RKO (cell line): Measurements from ENCODE around the gene KAZN.

Source experiments
- DNase-seq: peaks from one replicate; pipeline ENCODE4 v3.0.0-alpha.2; 2016; ENCODE audit warnings: low spot score

Gene KAZN

DNA sequence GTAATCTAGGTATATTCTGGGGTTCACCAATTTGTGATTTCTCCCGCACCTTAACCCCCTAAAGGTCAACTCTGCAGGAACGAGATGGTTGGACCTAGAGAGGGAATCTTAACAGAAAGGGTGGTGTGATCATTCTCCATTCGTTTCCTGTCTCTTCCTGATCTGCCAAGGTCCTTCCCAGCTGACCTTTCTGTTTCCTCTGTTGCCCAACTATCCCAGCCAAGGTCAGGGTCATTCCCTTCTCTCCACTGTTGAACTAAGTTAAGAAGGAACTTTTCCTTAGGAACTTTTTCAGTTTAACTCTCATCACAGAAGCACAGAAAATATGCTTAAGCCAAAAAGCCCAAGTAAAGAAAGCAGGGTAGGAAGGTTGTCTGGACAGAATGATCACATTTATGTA lies 49.3 kb downstream of the KAZN start:
- DNase-seq = no peak

DNA sequence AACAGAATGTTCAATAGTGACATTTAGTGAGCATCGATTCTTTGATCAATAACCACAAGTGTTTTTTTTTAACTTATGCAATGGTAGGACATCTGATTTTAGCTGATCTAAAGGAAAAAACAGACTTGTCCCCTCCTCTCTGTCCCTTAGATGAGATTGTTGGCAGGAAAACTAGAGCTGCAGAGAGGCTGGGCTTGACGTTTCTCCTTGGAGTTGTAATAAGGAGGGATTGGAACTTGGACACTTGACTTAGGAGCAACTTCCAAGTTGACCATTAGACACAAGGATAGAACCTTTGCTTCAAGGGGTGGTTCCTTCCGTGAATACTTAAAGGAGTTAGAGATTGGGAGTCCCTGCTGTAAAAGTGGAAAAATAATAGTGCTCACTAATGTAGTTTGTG lies 49.9 kb downstream of the KAZN start:
- no peak for DNase-seq

DNA sequence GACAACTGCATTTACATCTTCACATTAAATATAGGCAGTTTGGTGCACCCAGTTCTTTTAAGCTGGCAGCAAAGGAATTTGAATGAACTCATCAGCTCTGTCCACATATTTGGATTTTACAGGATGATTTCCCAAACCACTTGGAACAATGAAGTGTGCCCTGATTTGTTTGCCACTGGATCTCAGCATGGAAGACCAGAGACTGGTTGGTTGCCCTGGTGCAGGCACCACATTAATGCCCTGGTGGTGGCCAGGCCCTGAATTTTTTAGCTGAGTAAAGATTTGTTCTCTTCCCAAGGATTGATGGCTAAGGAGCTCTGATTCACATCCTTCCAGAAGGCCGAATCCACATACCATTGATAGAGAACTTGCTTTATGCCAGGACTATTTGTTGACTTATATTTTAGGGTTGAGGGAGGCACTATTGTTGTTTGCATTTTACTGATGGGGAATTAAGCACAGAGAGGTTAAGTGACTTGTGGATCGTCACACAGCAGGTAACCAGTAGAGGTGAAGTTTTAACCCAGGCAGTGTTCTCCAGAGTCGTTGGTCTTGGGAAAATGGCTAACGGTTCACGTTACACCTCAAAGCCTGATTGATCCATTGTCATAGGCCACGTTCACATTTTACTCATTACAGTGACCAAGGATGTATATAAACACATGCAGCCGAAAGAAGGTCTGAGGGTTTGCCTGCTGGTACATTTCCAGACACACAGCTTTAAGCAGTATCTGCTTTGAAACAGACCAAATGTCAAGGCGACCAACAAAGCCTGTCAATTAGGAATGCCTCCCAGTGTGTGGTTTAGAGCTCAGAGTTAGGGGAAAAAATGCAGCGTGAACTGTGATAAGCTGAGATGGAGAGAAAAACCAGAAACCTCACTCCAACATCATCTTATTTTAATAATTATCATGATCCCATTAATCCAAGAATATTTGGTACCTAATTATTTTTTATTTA lies 50.7 kb downstream of the KAZN start:
- no peak for DNase-seq

DNA sequence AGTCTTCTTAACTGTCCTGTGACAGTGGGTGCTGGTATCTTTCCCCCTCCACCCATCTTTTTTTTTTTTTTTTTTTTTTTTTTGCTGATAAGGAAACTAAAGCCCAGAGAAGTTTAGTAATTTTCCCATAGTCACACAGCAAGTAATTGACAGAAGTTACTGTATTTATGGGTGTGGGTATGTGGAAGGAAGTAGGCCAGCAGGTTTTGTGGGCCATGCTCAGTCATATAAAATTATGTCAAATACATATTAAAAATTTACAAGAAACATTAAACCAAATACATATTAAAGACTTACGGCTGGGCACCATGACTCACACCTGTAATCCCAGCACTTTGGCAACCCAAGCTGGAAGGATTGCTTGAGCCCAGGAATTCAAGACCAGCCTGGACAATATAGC lies 51.5 kb downstream of the KAZN start:
- no peak for DNase-seq

DNA sequence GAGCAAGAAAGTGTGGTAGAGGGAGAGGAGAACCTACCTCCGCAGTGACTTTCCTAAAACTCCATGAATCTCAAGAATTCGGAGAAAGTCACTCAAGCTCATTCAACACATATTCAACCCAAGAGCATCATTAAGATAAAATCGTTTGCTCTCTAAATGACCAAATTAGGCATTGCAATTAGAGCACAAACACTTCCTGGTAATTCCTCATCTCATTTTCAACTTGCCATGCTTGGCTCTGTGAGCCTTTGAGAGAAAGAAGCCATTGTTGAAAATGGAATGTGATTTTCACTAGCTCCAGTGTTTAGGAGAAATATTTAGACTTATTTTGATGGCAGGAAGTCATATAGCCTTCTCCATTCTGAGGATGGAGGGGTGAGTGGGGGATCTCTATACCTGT lies 52.5 kb downstream of the KAZN start:
- no peak for DNase-seq

DNA sequence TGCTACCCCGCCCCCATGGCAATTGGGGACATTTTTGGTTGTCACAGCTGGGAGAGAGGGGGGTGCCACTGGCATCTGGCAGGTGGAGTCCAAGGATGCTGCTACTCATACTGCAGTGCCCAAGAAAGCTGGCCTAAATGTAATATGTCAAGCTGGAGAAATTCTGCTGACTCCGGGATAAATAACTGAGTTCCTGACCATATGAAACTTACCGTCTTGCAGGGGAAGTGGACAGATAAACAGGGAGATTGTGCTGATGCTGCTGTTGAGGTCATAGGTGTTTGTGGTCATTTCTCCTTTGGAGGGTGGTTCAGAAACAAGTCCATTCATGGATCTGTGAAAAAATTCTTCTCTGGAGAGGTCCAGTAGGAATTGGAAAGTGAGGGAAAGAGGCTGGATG lies 54.4 kb downstream of the KAZN start:
- DNase-seq = no peak

DNA sequence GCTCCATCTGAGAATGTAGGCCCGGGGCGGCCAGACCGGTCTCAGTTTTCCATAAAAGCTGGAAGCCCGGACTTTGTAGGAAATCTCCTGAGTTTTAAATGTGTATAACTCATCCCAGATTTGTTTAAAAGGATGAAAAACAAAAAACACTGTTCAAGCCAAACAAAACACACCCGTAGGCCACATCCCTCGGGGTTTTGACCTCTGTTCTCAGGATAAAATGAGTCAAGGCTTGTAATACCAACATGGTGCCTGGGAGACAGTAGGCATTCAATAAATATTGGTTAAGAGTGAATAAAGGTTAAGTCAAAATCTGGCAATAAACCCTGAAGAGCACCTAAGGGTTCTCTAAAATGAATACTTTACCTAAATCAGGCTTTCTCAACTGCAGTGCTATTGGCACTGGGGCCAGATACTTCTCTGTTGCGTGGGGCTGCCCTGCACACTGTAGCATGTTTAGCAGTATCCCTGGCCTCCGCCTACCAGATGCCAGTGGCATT lies 55.0 kb downstream of the KAZN start:
- no peak for DNase-seq

DNA sequence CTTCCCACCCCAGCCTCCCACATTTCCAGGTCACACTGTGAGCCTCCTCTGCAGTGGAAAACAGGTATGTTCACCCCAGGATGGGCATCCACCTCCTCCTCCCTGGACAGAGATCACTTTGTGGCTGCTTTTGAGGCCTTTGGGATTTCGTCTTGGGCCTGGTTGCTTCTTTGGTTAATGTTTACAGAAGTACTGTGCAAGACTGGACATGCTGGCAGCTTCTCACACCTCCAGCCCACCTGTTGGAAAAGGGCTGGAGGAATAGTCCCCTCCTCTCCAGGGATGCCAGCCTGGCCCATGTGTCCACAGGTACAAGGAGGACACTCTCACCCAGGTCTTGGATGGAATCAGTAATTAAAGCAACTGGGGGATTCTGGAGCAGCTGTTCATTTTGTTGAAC lies 56.1 kb downstream of the KAZN start:
- no peak for DNase-seq

DNA sequence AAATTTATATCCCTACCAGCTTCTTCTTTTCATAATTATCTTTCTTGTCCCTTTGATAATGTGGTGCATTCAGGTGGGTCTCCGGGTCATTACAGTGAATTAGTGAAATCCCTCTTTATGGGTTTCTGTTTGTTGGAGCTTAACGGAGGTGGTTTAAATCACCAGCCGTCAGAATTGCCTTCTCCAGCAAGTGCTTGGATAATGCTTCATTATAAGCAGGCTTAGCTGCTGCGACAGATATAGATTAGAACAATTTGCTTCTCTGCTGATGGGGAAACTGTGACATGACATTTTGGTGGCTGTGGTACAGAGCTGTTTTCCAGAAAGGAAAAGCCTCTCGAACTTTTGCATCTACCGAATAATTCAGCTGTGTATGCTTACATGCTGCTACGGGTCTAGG lies 56.9 kb downstream of the KAZN start:
- no peak for DNase-seq

DNA sequence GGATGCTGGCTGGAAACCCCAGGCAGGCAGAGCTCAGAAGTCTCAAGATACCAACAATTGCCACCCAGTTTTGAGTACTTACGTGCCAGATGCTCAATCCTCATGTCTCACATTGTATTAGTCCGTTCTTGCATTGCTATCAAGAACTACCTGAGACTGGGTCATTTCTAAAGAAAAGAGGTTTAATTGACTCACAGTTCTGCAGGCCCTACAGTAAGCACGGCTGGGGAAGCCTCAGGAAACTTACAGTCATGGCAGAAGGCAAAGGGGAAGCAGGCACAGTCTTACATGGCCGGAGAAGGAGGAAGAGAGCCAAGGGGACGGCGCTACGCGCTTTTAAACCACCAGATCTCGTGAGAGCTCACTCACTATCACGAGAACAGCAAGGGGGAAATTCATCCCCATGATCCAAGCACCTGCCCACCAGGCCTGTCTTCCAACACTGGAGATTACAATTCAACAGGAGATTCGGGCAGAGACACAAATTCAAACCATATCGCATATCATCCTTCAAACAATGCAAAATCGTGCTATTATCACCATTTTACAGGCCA lies 58.0 kb downstream of the KAZN start:
- DNase-seq = no peak

DNA sequence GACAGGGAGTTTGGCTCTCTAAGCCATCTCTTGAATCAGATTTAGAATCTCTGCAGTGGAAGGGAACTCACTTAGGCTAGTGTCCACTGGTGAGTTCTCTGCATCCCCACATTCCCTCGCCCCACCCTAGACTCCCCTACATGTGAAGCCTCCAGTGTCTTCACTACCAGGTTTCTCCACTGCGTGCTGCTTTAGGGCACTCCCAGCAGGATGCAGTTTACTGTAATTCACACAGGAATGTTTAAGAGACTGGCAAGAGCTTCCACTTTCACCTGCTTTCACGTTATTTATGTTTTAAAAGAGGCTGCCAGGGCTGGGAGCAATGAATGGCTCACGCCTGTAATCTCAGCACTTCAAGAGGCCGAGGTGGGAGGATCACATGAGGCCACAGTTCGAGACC lies 60.2 kb downstream of the KAZN start:
- DNase-seq = no peak

DNA sequence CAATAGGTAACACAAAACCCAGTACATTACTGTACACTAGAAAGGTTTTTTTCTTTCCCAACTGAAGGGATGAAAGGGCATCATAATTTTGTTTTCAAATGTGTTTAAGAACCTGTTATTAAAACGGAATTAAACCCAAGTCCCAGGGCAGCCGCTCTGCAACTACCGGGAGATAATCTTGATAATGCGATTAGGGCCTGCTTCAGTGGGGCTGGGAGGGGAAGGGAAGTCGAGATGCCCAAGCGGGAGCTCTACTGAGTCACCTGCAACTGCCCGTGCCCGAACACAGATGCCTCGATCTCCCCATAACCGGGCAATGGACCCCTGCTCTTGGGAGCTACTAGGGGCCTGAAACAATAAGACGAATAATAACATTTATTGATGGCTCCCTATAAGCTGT lies 61.4 kb downstream of the KAZN start:
- DNase-seq = no peak

DNA sequence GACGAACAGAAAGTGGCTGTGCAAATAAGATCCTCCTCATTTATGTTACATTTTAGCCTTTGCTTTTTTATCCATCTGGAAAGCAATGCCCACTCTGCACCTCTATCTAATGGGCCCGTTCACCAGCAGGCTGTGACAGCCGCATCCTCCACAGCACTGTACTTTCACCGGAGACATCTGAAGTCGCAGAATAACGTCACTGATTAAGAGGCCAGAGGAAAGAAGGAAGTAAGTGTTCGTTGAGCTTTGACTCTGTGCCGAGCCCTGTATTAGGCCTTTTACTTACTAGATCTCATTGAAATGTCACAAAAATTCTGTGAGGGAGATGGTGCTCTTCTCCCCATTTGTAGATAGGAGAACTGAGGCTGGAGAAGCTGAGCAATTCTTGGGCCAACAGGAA lies 62.3 kb downstream of the KAZN start:
- no peak for DNase-seq

DNA sequence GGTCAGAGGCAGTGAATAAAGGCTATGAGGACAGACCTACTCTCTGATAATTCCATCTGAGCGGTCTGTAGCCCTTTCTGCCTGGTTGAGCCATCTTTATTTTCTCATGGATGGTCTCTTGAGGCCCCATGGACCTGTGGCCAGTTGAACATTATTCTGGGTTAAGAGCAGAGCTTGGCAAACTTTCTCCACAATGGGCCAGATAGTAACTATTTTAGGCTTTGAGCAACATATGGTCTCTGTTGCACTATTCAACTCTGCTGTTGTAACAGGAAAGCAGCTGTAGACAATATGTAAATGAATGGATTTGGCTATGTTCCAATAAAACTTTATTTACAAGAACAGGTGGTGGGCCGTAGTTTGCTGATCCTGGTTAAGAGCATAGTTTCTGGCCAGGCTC lies 62.7 kb downstream of the KAZN start:
- no peak for DNase-seq

DNA sequence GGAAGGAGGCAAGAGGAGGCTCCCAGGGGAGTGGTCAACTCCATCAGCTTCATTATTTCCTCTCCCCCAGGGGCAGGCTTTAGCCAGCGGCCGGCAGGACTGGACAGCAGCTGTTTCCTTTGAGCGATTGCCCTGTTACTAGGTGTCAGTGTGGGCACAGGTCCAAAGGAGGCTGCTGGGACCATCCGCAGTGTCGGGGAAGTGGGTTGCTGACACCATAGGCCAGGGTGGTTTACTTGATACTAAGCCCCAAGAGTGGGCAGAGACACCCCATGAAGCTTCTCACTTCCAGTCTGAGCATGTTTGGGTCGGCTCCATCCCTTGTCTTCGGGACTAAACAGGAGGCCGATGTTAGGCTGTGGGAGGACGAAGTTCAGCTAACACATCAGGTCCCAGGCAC lies 63.6 kb downstream of the KAZN start:
- DNase-seq = no peak

DNA sequence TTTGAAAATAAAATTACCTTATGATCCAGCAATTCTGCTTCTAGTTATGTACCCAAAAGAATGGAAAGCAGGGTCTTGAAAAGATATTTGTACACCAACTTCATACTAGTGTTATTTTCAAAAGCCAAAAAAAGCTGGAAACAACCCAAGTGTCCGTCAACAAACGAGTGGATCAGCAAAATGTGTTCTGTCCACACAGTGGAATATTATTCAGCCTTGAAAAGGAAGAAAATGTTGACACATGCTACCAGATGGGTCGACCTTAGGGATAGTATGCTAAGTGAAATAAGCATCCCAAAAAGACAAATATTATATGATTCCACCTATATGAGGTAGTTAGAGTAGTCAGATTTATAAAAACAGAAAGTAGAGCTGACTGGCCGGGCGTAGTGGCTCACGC lies 65.3 kb downstream of the KAZN start:
- no peak for DNase-seq

DNA sequence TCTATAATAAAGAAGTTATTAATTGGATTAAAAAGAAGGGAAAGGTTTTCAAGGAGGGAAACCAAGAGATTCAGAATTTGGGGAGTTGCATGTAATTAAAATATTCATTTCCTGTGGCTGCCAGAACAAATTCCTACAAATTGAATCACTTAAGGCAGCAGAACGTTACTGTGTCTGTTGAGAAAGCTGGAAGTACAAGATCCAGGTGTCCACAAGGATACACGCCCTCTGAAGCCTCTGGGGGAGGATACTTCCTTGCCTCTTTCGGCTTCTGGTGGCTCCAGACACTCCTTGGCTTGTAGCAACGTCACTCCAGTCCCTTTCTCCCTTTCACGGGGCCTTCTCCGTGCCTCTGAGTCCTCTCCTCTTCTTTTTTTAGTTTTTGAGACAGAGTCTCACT lies 67.9 kb downstream of the KAZN start:
- no peak for DNase-seq

DNA sequence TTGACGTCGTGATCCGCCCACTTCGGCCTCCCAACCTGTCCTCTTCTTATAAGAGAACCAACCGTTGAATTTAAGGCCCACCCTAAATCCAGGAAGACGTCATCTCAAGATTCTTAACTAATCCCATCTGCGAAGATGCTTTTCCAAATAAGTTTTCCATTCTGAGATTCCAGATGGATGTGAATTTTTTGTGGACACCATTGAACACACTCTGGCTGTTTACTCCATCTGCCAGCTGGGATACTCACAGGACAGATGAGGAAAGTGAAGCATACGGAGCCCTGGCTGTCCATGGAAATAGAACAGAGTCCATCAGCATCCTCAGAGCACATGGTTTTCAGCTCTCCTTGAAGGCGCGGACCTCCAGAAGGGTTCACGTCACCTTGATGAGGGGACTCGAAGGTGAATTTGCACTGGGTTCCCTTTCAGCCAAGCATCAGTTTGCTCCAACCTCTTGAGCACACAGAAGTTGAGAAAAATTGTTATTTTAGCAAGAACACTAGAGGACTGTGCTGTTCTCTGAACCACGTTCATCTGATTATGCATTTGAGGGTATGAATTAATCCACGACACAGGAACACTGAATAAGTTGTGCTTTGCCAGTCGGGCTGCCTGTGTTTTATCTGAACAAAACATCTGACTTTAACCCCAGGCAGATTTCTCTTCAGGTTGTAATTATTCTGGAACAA lies 68.6 kb downstream of the KAZN start:
- DNase-seq = no peak

DNA sequence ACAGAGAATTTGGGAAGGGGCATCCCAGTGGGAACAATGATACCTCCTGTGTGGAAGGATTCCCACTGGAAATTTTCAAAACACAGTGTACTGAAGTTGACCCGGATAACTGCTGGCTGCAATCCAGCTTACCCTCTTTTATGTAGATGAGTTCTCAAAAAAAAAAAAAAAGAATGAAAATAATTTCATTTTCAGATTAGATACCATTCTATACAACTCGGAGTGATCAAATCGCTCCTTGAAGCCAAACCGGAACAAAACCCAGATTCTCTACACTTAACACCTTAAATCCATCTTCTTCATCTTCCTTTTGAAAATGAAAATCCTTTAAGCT lies 69.1 kb downstream of the KAZN start:
- DNase-seq = no peak

DNA sequence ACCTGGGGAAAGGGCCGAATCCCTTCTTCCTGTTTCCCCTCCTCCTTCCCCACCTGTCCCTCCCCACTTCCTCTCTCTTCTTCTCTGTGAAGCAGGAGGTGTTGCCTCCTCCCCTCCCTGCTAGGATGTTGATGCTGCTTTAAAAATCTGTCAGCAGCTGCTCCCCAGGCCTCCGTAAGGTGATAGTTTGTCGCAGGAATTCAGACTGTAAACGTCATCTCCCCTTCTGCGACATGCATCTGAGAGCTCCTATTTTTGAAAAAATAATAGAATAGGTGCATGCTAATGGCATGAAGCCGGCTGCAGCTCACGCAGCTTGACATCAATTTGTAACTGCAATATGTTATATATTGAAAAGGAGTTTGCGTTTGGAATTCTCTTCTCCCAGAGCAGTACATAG lies 70.1 kb downstream of the KAZN start:
- no peak for DNase-seq

DNA sequence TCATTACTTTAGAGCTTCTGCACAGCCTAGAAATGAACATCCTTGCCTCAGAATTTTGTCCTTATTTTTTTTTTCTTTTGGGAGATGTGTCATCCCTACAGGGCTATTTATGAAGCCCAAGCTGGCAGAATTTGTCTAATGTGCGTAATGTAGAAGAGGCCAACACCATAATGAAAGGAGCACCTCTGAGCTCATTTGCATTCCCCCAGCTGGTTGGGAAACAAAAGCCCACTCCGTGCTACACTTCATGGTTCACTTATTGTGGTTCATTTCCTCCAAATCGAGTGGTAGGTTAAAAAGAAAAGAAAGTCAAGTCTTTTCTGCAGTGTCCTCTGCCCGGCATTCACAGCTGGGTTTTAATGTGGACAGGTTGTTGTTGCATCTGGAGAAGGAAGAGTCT lies 73.5 kb downstream of the KAZN start:
- no peak for DNase-seq

DNA sequence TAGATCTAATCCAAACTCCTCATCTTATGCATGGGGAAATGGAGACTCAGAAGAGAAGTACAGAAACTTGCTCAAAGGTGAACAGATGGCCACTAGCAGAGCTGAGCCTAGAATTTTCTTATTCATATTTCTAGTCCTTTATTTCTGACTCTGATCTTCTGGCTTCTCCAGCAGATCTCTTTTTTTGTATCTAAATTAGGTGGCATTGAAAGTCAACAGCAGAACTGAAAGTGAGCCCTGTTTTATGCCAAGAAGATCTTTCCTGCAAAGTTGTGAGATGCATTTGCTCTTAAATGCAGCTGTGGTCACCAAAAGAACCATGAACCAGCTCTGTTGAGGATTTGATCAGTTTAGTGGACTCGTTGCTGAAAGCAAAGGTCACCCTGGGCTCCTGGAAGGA lies 75.5 kb downstream of the KAZN start:
- no peak for DNase-seq

DNA sequence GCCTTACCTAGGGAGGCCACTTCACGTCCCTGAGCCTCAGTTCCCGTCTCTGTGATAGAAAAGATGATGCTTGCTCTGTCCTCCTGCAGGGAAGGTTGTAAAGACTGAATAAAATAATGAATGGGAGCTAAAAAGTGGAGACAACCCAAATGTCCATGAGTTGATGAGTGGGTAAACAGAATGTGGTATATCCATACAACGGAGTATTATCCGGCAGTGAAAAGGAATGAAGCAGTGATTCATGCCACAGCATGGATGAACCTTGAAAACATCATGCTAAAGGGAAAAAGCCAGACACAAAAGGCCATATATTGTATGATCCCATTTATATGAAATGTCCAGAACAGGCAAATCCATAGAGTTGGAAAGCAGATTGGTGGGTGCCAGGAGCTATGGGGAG lies 77.9 kb downstream of the KAZN start:
- no peak for DNase-seq
